ENCODE measurements around the gene GDI2.
"Not testable (repeated sequence)": the region's sequence is repeated elsewhere in the genome, so short reads cannot be mapped to it uniquely, and the experiment has no call there.

The GDI2 gene

DNA sequence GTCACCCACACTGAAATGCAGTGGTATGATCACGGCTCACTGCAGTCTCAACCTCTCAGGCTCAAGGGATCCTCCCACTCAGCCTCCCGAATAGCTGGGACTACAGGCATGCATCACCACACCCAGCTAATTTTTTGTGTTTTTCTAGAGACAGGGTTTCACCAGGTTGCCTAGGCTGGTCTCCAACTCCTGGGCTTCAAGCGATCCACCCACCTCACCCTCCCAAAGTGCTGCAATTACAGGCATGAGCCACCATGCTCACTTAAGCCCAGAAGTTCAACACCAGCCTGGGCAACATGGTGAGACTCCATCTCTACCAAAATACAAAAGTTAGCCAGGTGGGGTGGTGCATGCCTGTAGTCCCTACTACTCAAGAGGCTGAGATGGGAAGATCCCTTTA lies 33.5 kb downstream of the GDI2 start:
- no peak for DNase-seq

DNA sequence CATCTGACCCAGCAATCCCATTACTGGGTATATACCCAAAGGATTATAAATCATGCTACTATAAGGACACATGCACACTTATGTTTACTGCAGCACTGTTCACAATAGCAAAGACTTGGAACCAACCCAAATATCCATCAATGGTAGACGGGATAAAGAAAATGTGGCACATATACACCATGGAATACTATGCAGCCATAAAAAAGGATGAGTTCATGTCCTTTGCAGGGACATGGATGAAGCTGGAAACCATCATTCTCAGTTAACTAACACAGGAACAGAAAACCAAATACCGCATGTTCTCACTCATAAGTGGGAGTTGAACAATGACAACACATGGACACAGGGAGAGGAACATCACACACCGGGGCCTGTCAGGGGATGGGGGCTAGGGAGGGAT lies 35.5 kb downstream of the GDI2 start:
- not testable (repeated sequence) for DNase-seq

- DNase-seq: peak; percentile 52
Observed at GRCh38 chr10:5776881-5777197, 36.4 kb downstream of the GDI2 start.

DNA sequence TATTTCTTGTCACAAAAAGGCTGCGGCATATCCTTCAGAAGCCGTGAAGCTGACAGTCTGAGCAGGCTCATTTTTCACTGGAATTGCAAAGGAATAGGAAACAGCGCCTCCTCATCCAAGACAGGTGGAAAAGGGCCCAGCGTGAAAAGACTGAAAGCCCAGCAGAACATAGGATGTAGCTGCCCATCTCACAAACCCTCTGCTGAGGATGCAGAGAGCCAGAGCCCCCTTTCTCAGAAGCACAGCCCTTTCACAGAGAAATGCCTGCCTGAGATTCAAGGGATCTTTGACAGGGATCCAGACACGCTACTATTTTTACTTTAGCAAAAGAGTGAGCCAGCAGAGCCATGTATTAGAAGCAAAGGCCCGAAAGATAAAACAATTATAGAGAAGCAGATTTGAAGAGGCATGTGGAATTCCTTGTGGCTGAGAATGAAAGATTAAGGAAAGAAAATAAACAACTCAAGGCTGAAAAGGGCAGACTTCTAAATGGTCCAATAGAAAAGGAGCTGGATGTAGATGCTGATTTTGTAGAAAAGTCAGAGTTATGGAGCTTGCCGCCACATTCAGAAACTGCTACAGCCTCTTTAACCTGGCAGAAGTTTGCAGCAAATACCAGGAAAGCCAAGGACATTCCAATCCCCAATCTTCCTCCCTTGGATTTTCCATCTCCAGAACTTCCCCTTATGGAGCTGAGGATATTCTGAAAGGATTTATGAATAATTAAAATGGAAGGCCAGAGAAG lies 36.9 kb downstream of the GDI2 start:
- no peak for DNase-seq

- DNase-seq: no peak
Observed at GRCh38 chr10:5775685-5776084, 37.5 kb downstream of the GDI2 start.

- no peak for DNase-seq
Observed at GRCh38 chr10:5774987-5775620, 38.1 kb downstream of the GDI2 start.

DNA sequence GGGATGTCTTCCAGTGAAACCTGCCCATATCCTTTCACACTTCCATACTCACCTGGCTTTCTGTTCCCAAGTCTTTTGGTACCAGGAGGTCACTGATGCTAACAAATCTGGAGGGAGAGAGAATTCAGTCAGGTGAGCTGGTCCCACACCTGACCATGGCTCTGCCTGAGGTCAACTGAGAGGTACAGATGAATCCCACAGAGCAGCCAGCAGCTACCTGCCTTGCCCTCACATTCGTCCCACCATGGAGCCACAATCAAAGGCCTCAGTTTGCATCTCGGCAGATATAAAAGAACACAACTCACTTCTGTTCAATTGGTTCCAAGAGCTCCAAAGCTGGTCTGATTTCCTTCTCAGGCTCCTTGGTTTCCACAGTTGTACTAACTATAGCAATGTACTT lies 47.0 kb downstream of the GDI2 start:
- no peak for DNase-seq

DNA sequence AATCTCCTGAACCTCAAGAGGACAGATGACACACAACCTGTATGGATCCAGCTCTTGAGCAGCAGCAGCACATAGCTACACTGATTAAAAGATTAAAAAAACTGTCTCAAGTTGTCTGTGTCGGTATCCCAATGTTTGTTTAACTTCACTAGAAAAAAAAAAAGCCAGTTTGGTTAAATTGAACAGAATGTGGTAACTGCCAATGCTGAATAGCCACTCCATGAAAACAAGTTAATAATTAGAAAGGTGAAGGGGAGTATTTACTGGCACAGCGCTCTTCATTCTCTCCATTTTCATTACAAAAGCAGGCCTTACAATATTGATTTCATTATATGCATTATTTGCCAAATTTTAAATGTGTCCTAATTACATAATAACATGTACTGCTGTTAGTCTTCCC lies 47.6 kb downstream of the GDI2 start:
- no peak for DNase-seq

- no peak for DNase-seq
Observed at GRCh38 chr10:5764422-5765297, 48.6 kb downstream of the GDI2 start.

GRCh38 chr10:5762531-5762930 lies 50.7 kb downstream of the GDI2 start:
- no peak for DNase-seq

DNA sequence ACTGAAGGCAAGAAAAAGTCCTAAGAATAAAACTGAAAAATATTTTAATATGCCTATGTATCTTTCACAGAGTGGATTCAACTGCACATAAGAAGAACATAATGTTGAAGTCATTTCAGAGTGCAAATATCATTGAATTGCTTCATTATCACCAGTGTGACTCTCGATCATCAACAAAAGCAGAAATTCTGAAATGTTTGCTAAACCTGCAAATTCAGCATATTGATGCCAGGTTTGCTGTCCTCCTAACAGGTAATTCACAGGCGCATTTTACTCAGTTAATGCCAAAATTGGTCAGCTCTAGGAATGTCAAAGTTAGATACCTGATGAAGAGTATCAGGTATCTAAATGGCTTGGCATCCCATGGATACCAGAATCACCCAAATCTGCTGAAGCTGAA lies 52.0 kb downstream of the GDI2 start:
- DNase-seq: no peak

GRCh38 chr10:5760515-5760914 lies 52.7 kb downstream of the GDI2 start:
- no peak for DNase-seq

- DNase-seq: no peak
Observed at GRCh38 chr10:5758927-5759326, 54.3 kb downstream of the GDI2 start.

DNA sequence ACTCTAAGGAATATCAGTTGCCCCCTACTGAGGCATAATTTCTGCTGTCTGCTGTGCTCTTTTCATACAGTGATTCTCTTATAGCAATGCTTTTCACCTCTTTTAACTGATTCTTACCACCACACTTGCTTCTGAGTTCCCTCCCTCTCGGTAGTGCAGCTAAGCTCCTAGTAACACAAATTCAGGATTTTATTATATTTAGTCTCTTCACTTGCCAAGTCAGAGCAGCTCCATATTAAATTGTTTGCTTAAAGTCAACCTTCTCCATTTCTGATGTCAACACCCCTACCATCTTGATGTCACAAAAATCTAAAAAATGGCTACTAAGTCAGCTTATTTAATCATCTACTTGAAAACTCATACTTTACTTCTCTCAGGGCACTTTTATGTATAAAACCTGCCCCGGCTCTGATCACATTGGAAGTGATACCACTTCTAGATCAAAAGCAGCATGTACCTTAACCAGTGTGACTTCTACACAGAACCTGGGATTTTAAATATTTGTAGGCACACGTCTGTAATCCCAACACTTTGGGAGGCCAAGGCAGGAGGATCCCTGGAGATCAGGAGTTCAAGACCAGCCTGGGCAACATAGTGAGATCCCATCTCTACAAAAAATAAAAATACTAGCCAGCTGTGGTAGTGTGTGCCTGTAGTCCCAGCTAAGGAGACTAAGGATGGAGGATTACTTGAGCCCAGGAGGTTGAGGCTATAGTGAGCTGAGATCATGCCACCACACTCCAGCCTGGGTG lies 55.3 kb downstream of the GDI2 start:
- no peak for DNase-seq

DNA sequence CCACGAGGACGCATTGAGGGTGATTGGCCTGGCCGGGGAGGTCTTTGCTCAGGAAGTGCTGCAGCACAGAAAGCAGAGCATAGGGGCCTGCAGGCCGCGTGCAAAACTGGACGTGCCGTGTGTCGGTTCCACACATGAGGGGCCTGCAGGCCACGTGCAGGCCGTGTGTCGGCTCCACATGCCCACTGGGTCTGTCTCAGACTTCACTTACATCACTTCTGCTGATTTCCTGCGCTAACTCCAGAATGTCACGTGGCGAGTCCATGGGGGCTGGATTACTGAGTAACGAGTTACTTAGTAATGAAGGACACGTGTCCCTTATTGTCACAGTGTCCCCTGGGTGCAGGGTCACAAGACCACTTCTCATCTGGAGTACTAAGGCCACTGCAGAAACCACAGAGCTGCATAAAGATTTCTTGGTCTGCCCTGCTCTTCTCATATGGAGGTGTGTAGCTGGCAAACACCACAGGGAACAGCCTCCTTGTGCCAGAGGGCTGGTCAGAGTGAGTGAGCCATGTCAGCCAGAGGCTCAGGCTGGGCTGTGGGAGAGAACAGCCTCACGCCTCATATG lies 60.8 kb downstream of the GDI2 start:
- DNase-seq: peak; percentile 53

- DNase-seq: no peak
Observed at GRCh38 chr10:5751601-5752253, 61.5 kb downstream of the GDI2 start.

- DNase-seq: no peak
Observed at GRCh38 chr10:5748394-5748803, 64.8 kb downstream of the GDI2 start.

DNA sequence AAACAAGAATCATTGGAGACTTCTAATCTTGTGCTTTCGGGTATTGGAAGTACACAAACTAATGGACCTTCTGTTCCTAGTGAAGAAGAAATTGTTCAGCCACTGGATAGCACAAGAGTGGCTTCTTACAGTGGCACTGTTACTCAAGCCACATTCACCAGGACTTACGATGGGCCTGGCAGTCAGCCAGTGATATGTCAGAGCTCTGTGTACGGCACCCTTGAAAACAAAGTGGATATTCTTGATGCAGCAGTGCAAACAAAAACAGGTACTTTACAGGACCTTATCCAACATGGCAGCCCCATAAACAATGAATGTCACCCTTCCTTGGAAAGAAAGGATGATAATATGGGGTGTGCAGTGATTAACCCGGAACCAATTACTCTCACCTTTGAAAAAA lies 67.0 kb downstream of the GDI2 start:
- DNase-seq: no peak

- DNase-seq: no peak
Observed at GRCh38 chr10:5744849-5745248, 68.4 kb downstream of the GDI2 start.

GRCh38 chr10:5743736-5744135 lies 69.5 kb downstream of the GDI2 start:
- DNase-seq: no peak

DNA sequence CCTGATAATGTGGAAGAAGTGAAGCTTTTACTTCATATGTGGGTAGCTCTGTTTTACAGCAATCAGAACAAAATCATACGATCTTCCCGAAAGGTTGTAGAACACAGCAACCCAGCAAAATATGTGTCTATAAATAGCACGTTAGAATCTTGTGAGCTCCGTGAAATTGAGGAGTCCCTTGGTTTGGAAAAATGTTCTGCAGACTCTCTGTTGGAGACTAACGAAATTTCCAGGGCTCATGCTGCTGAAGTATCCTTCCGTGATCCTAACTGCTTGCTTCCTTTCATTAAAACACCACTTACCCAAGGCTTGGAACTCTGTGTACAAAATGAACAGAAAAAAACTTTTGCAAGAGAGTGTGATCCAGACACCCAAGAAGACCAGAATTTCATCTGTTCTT lies 71.1 kb downstream of the GDI2 start:
- DNase-seq: no peak

- no peak for DNase-seq
Observed at GRCh38 chr10:5741276-5741675, 72.0 kb downstream of the GDI2 start.

Measured in fibroblast of skin of scalp (primary cell).